ENCODE data around the gene STK24.

Gene STK24

GRCh38 chr13:98486412-98486811, 90.5 kb downstream of the STK24 start:
- Histone ChIP-seq H3K9me3 (ENCODE audit: control insufficient read depth, insufficient read depth, low read depth, low read length) (no peaks in the 10 kb centered on the region), H3K4me3 (ENCODE audit: low read depth, low read length) (no peak overlapping the region), H3K4me1 (ENCODE audit: control insufficient read depth, insufficient read depth, low read length) (peaks cover 69% of the 10 kb centered on the region), H3K27me3 (ENCODE audit: control insufficient read depth, insufficient read depth, low read length) (no peaks in the 10 kb centered on the region), H3K27ac (ENCODE audit: low read depth, low read length) (no peak overlapping the region), H3K9ac (ENCODE audit: low read length) (no peak overlapping the region), H3K36me3 (ENCODE audit: control insufficient read depth, insufficient read depth, low read length) (no peaks in the 10 kb centered on the region)

GRCh38 chr13:98485561-98485960, 91.3 kb downstream of the STK24 start:
- Histone ChIP-seq H3K4me3 (ENCODE audit: low read depth, low read length) (no peak overlapping the region), H3K36me3 (ENCODE audit: control insufficient read depth, insufficient read depth, low read length) (peaks cover 3% of the 10 kb centered on the region; the same call in 1 of the 2 replicates), H3K27me3 (ENCODE audit: control insufficient read depth, insufficient read depth, low read length) (no peaks in the 10 kb centered on the region), H3K27ac (ENCODE audit: low read depth, low read length) (peak overlapping the region; percentile 68; the same call in 1 of the 2 replicates), H3K4me1 (ENCODE audit: control insufficient read depth, insufficient read depth, low read length) (peaks cover 68% of the 10 kb centered on the region), H3K9ac (ENCODE audit: low read length) (peak overlapping the region; percentile 77), H3K9me3 (ENCODE audit: control insufficient read depth, insufficient read depth, low read depth, low read length) (no peaks in the 10 kb centered on the region)

- Histone ChIP-seq H3K27me3 (ENCODE audit: control insufficient read depth, insufficient read depth, low read length) (no peaks in the 10 kb centered on the region), H3K27ac (ENCODE audit: low read depth, low read length) (peak overlapping the region; percentile 68; the same call in 1 of the 2 replicates), H3K4me1 (ENCODE audit: control insufficient read depth, insufficient read depth, low read length) (peaks cover 64% of the 10 kb centered on the region), H3K4me3 (ENCODE audit: low read depth, low read length) (peak overlapping the region; percentile 35), H3K9me3 (ENCODE audit: control insufficient read depth, insufficient read depth, low read depth, low read length) (no peaks in the 10 kb centered on the region), H3K36me3 (ENCODE audit: control insufficient read depth, insufficient read depth, low read length) (peaks cover 3% of the 10 kb centered on the region; the same call in 1 of the 2 replicates), H3K9ac (ENCODE audit: low read length) (peak overlapping the region; percentile 77)
These were observed 92.4 kb downstream of the STK24 start for GRCh38 chr13:98484289-98485219.

GRCh38 chr13:98483601-98484288, 93.2 kb downstream of the STK24 start:
- H3K27ac ChIP-seq (ENCODE audit: low read depth, low read length) = peak overlapping the region; percentile 68; the same call in 1 of the 2 replicates
- no peaks in the 10 kb centered on the region for H3K9me3 ChIP-seq (ENCODE audit: control insufficient read depth, insufficient read depth, low read depth, low read length)
- H3K27me3 ChIP-seq (ENCODE audit: control insufficient read depth, insufficient read depth, low read length) = no peaks in the 10 kb centered on the region
- peaks cover 68% of the 10 kb centered on the region for H3K4me1 ChIP-seq (ENCODE audit: control insufficient read depth, insufficient read depth, low read length)
- peaks cover 3% of the 10 kb centered on the region; the same call in 1 of the 2 replicates for H3K36me3 ChIP-seq (ENCODE audit: control insufficient read depth, insufficient read depth, low read length)
- peak overlapping the region; percentile 35 for H3K4me3 ChIP-seq (ENCODE audit: low read depth, low read length)
- H3K9ac ChIP-seq (ENCODE audit: low read length) = peak overlapping the region; percentile 77

GRCh38 chr13:98482476-98483444, 94.1 kb downstream of the STK24 start:
- H3K27ac ChIP-seq (ENCODE audit: low read depth, low read length) = peak overlapping the region; percentile 37; the same call in 1 of the 2 replicates

GRCh38 chr13:98480915-98481877, 95.7 kb downstream of the STK24 start:
- H3K4me1 ChIP-seq (ENCODE audit: control insufficient read depth, insufficient read depth, low read length) = peaks cover 84% of the 10 kb centered on the region
- no peak overlapping the region for H3K27ac ChIP-seq (ENCODE audit: low read depth, low read length)
- H3K36me3 ChIP-seq (ENCODE audit: control insufficient read depth, insufficient read depth, low read length) = peaks cover 3% of the 10 kb centered on the region; the same call in 1 of the 2 replicates
- H3K4me3 ChIP-seq (ENCODE audit: low read depth, low read length) = no peak overlapping the region
- H3K27me3 ChIP-seq (ENCODE audit: control insufficient read depth, insufficient read depth, low read length) = no peaks in the 10 kb centered on the region
- H3K9ac ChIP-seq (ENCODE audit: low read length) = no peak overlapping the region
- H3K9me3 ChIP-seq (ENCODE audit: control insufficient read depth, insufficient read depth, low read depth, low read length) = no peaks in the 10 kb centered on the region

More at GRCh38 chr13:98482476-98483444, 94.1 kb downstream of the STK24 start:
- Histone ChIP-seq H3K4me1 (ENCODE audit: control insufficient read depth, insufficient read depth, low read length) (peaks cover 78% of the 10 kb centered on the region), H3K9me3 (ENCODE audit: control insufficient read depth, insufficient read depth, low read depth, low read length) (no peaks in the 10 kb centered on the region), H3K27me3 (ENCODE audit: control insufficient read depth, insufficient read depth, low read length) (no peaks in the 10 kb centered on the region), H3K9ac (ENCODE audit: low read length) (peak overlapping the region; percentile 4), H3K4me3 (ENCODE audit: low read depth, low read length) (no peak overlapping the region), H3K36me3 (ENCODE audit: control insufficient read depth, insufficient read depth, low read length) (peaks cover 3% of the 10 kb centered on the region; the same call in 1 of the 2 replicates)

GRCh38 chr13:98479496-98480003, 97.4 kb downstream of the STK24 start:
- Histone ChIP-seq H3K27ac (ENCODE audit: low read depth, low read length) (no peak overlapping the region), H3K4me3 (ENCODE audit: low read depth, low read length) (no peak overlapping the region), H3K27me3 (ENCODE audit: control insufficient read depth, insufficient read depth, low read length) (no peaks in the 10 kb centered on the region), H3K9me3 (ENCODE audit: control insufficient read depth, insufficient read depth, low read depth, low read length) (no peaks in the 10 kb centered on the region), H3K9ac (ENCODE audit: low read length) (no peak overlapping the region), H3K36me3 (ENCODE audit: control insufficient read depth, insufficient read depth, low read length) (peaks cover 8% of the 10 kb centered on the region), H3K4me1 (ENCODE audit: control insufficient read depth, insufficient read depth, low read length) (peaks cover 81% of the 10 kb centered on the region)

- Histone ChIP-seq H3K4me1 (ENCODE audit: control insufficient read depth, insufficient read depth, low read length) (peaks cover 72% of the 10 kb centered on the region), H3K27ac (ENCODE audit: low read depth, low read length) (no peak overlapping the region), H3K27me3 (ENCODE audit: control insufficient read depth, insufficient read depth, low read length) (no peaks in the 10 kb centered on the region), H3K36me3 (ENCODE audit: control insufficient read depth, insufficient read depth, low read length) (peaks cover 16% of the 10 kb centered on the region), H3K9ac (ENCODE audit: low read length) (no peak overlapping the region), H3K4me3 (ENCODE audit: low read depth, low read length) (no peak overlapping the region), H3K9me3 (ENCODE audit: control insufficient read depth, insufficient read depth, low read depth, low read length) (no peaks in the 10 kb centered on the region)
These were observed 98.4 kb downstream of the STK24 start for GRCh38 chr13:98478189-98479129.

- Histone ChIP-seq H3K4me3 (ENCODE audit: low read depth, low read length) (peak overlapping the region; percentile 41), H3K9me3 (ENCODE audit: control insufficient read depth, insufficient read depth, low read depth, low read length) (no peaks in the 10 kb centered on the region), H3K36me3 (ENCODE audit: control insufficient read depth, insufficient read depth, low read length) (peaks cover 32% of the 10 kb centered on the region), H3K4me1 (ENCODE audit: control insufficient read depth, insufficient read depth, low read length) (peaks cover 60% of the 10 kb centered on the region), H3K27ac (ENCODE audit: low read depth, low read length) (peak overlapping the region; percentile 10; the same call in 1 of the 2 replicates), H3K27me3 (ENCODE audit: control insufficient read depth, insufficient read depth, low read length) (no peaks in the 10 kb centered on the region), H3K9ac (ENCODE audit: low read length) (peak overlapping the region; percentile 71)
These were observed 100.4 kb downstream of the STK24 start for GRCh38 chr13:98476538-98476966.
